Hair follicle dermal papilla cell (primary cell): ENCODE measurements around the gene ITGA4. TPM values are rescaled to one million over a fixed set of nuclear protein-coding genes. Genes with fewer than 3 reads are reported as not detected.

Experiments
- total RNA-seq: library from RNA; depleted of rRNA; stranded (reverse); fragments of >200 nt; gene quantifications from 2 replicates; pipeline ENCODE4 v1.2.3, GENCODE V29; 2012

The ITGA4 gene
- 60.7 and 79.2 TPM in 2 replicates for total RNA-seq

DNA sequence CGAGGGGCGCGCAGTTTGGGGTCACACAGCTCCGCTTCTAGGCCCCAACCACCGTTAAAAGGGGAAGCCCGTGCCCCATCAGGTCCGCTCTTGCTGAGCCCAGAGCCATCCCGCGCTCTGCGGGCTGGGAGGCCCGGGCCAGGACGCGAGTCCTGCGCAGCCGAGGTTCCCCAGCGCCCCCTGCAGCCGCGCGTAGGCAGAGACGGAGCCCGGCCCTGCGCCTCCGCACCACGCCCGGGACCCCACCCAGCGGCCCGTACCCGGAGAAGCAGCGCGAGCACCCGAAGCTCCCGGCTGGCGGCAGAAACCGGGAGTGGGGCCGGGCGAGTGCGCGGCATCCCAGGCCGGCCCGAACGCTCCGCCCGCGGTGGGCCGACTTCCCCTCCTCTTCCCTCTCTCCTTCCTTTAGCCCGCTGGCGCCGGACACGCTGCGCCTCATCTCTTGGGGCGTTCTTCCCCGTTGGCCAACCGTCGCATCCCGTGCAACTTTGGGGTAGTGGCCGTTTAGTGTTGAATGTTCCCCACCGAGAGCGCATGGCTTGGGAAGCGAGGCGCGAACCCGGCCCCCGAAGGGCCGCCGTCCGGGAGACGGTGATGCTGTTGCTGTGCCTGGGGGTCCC is at the start of gene ITGA4:
ITGA4 (plus strand) TSS at position 266 of the 620 bp plus-strand sequence; CDS start at position 535, 269 bp downstream.

Other genes starting within 250 kb of the ITGA4 start
- under 0.01 TPM in 1 of 2 replicates, not detected in the other for gene CERKL, start 199.7 kb downstream of the ITGA4 start, total RNA-seq
- gene NEUROD1, start 223.1 kb downstream of the ITGA4 start, total RNA-seq = not detected in 2 replicates